Measurements from ENCODE around the gene GPR143. TPM values are rescaled to one million over a fixed set of nuclear protein-coding genes. Genes with fewer than 3 reads are reported as not detected.

GPR143 gene
- total and polyA plus RNA-seq, 9 of the 15 experiments (the other 6 are each of a cell fraction or from before 2014, with no cell fraction given), result not detected

GRCh38 chrX:9677098-9677739, 88.4 kb downstream of the GPR143 start (continued):
- TF ChIP-seq FOXP1 (CRISPR knock-in tag; IDR thresholded peaks at IDR 0.05) (no peak), HES1 (IDR thresholded peaks at IDR 0.05; ENCODE audit: low read depth) (no peak), ETS1 (conservative IDR thresholded peaks at IDR 0.05; ENCODE audit: control insufficient read depth, low read depth, low read length) (no peak), ZNF609 (CRISPR knock-in tag; IDR thresholded peaks at IDR 0.05; ENCODE audit: borderline replicate concordance) (no peak)
